ENCODE results near the gene FCGR3B. TPM values are rescaled to one million over a fixed set of nuclear protein-coding genes. Genes with fewer than 3 reads are reported as not detected.
A peak's percentile ranks its signal among the peaks of the same experiment; 100 is the strongest.
"Not testable (repeated sequence)": the region's sequence is repeated elsewhere in the genome, so short reads cannot be mapped to it uniquely, and the experiment has no call there.

The FCGR3B gene
- not detected in 2 replicates for total RNA-seq (ENCODE audit: low replicate concordance)

DNA sequence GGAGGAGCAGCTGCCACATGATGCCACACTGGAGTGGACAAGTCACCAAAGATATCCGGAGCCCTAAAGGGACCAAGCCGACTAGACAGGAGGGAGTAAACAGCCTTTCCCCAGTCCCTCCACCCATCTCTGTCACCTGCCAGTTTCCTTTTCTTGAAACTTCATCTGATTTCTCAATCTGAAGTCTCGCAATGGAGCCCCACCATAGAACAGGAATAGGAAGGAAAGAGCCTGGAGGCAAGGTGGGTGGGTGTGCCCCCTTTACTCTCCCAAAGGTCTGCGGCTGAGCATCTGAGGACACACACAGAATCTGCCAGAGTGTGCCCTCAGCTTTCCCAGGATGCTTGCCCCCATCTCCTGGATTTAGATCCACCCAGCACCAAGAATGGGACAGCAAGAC, at the start of gene FCGR3B:
FCGR3B (minus strand) TSS at position 101 of the 400 bp plus-strand sequence; CDS start at position 19, 82 bp downstream.
- TF ChIP-seq, protein P1, sequence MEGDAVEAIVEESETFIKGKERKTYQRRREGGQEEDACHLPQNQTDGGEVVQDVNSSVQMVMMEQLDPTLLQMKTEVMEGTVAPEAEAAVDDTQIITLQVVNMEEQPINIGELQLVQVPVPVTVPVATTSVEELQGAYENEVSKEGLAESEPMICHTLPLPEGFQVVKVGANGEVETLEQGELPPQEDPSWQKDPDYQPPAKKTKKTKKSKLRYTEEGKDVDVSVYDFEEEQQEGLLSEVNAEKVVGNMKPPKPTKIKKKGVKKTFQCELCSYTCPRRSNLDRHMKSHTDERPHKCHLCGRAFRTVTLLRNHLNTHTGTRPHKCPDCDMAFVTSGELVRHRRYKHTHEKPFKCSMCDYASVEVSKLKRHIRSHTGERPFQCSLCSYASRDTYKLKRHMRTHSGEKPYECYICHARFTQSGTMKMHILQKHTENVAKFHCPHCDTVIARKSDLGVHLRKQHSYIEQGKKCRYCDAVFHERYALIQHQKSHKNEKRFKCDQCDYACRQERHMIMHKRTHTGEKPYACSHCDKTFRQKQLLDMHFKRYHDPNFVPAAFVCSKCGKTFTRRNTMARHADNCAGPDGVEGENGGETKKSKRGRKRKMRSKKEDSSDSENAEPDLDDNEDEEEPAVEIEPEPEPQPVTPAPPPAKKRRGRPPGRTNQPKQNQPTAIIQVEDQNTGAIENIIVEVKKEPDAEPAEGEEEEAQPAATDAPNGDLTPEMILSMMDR (IDR thresholded peaks at IDR 0.05; ENCODE audit: insufficient read depth, low read length), result no peak
- H3K4me3 ChIP-seq (ENCODE audit: low read depth, low read length), result no peak within 1 kb of the TSS
- no peak for DNase-seq (ENCODE audit: low read depth)

DNA sequence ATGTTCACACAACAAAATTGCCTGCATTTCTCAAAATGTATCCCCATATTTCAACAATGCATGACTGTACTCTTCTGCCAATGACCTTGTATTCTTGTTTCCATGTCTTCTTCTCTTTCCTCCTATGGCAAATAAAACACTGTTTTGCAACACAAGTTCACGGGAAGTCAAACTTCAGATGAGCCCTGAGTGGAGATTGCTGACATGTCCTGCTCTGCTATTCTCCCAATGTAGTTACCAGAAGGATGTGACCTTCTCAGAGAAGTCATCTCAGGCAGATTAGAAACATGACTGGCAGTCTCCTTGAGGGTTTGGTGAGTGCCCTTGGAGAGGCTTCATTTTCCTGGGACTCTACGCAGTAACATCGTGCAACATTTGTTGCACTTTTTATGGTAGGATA, 47.5 kb upstream of the FCGR3B start:
- TF ChIP-seq, protein P1 (IDR thresholded peaks at IDR 0.05; ENCODE audit: insufficient read depth, low read length), result no peak
- DNase-seq (ENCODE audit: low read depth), result no peak
- no peak overlapping the region for H3K4me3 ChIP-seq (ENCODE audit: low read depth, low read length)

DNA sequence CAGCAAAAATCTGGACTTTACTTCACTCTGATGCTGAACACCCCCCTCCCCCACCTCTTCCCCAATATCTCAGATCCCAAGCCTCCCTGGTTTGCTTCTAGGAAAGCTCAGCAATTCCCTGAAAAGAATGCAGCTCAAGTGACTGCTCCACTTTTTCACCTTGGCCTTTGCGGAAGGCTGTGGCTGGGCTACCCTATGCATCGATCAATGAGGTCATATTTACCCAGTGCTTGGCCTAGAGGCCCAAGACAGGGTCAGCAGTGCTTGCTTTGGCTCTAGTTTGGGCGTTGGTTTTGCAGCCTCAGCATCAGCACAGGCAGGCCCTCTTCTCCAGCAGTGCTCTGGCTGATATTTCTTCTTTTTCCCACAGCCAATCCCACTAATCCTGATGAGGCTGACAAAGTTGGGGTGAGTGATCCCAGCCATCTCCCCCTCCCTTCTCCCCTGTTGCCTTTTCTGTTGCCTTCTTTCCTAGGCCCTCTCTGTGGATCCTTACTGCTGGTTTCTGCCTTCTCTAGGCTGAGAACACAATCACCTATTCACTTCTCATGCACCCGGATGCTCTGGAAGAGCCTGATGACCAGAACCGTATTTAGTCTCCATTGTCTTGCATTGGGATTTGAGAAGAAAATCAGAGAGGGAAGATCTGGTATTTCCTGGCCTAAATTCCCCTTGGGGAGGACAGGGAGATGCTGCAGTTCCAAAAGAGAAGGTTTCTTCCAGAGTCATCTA, 46.1 kb upstream of the FCGR3B start:
- TF ChIP-seq, protein P1 (IDR thresholded peaks at IDR 0.05; ENCODE audit: insufficient read depth, low read length), result no peak
- peak; percentile 4 for DNase-seq (ENCODE audit: low read depth)
- no peak overlapping the region for H3K4me3 ChIP-seq (ENCODE audit: low read depth, low read length)

DNA sequence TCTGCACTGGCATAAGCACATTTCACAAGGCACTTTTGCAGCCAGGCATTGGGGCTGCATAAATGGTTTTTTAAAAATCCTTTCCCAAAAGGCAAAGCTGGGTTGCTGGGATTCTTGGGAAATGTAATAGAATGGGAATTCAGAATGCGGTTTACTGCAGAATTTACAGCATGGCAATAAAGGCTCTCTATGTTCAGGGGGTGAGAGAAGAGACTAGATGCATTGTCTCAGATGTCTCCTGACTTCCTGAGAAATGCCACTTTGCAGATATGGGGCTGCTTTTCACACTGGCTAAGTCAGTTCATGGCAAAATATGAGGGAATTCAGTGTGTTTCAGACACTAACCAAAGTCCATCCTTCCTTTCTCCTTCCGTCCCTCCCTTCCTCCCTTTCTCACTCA, 45.5 kb upstream of the FCGR3B start:
- no peak for DNase-seq (ENCODE audit: low read depth)
- H3K4me3 ChIP-seq (ENCODE audit: low read depth, low read length), result no peak overlapping the region
- TF ChIP-seq, protein P1 (IDR thresholded peaks at IDR 0.05; ENCODE audit: insufficient read depth, low read length), result no peak

DNA sequence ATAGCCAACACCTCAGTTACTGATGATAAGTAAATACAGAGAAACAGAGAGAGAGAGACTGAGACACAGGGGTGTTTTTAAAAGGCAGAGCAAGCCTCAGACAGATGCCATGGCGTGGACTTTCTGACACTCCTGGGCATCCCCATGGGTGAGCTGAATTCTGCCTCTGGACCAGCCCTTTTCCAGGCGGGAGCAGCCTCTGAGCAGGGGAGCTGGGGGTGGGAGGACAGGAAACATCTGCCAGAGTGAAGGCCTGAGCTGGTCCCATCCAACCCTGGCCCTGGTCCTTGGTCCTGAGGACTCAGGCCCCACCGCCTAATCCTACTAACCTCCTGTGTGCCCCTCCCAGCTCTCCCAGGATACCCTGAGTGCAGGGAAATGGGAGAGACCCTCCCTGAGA, 43.9 kb upstream of the FCGR3B start:
- not testable (repeated sequence) for H3K4me3 ChIP-seq (ENCODE audit: low read depth, low read length); DNase-seq (ENCODE audit: low read depth)

DNA sequence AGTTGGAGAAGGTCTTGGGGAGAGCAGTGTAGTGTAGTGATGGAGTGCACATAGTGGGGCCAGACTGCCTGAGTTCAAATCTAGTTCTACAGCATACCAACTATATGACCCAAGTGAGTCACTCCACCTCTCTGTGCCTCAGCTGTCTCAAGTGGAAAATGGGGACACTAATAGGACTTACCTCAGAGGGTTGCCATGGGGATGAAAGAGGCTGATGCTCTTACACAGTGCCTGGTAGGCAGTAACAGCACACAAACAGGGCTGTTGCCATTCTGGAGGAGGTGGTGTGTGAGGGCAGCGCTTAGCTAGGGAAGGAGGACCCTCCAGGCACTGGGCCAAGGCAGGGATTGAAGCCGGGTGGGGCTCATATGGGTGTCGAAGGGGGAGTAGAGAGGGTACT, 43.5 kb upstream of the FCGR3B start:
- H3K4me3 ChIP-seq (ENCODE audit: low read depth, low read length); DNase-seq (ENCODE audit: low read depth): not testable (repeated sequence)

DNA sequence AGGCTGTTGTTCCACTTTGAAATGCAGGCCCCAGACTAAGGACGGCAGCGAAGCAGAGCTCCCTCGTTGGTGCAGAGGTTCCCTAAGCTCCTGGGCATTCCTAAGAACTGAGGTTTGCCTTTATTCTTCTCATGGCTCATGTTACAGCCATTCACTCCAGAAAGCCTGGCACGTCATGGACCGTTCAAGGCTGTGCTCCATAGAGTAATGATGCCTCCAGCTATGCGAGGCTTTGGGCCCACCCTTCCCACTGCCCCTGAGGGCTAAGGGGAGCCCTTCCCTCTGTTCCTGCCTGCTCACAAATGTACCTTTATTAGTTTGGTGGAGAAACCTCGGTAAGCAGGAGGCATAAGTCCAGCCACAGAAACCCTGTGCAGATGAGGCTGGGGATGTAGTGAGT, 42.5 kb upstream of the FCGR3B start:
- not testable (repeated sequence) for DNase-seq (ENCODE audit: low read depth); H3K4me3 ChIP-seq (ENCODE audit: low read depth, low read length)

DNA sequence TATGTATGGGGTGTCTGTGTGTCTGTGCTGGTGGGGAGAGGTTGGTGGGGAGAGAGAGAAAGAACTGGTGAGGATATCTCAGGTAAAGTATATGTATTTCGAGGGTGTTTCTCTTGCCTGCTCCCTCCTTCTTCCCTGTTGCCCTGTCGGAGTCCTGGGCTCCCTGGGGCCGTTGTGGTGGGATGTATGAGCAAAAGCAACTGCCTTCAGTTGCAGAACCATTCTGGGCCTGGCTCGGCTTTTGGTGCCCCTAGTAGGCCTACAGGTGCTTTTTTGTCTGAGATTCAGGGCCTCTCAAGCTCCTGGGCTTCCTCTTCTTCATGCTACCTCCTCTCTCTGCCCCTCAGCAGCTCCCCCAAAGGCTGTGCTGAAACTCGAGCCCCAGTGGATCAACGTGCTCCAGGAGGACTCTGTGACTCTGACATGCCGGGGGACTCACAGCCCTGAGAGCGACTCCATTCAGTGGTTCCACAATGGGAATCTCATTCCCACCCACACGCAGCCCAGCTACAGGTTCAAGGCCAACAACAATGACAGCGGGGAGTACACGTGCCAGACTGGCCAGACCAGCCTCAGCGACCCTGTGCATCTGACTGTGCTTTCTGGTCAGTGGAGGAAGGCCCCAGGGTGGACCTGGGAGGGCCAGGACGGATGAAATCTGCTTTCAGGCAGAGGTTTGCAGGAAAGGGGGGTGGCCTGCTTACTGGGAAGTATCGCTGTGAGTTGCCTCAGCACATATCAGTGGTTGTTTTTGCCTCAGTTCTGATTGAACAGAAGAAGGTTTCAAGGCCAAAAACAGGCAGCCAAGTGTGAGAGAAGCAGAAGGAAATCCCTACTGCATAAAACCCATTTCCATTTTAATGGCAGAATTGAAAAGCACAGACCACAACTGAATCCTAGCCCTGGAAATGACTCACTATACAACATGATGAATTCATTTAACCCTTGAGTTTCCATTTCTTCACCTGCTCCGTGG, 40.4 kb upstream of the FCGR3B start:
- peak; percentile 10 for DNase-seq (ENCODE audit: low read depth)
- H3K4me3 ChIP-seq (ENCODE audit: low read depth, low read length), result not testable (repeated sequence)

DNA sequence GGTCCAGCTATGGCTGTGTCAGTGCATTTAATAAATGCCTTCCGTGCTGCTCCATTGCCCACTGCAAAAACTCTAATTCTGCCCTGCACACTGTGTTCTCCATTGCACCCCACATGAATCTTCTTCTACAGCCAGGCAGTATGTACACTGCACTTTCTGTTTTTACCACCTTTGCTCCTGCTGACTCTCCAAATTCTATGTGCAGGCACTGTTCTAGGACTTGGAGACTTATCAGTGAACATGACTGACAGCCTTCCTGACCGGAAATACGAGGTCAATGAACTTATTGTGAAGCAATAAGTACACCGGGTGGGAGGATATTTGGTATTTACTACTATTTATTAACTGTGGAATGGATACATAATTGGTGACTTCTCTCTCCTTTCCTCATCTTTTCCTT, 33.7 kb upstream of the FCGR3B start:
- DNase-seq (ENCODE audit: low read depth); H3K4me3 ChIP-seq (ENCODE audit: low read depth, low read length): not testable (repeated sequence)

DNA sequence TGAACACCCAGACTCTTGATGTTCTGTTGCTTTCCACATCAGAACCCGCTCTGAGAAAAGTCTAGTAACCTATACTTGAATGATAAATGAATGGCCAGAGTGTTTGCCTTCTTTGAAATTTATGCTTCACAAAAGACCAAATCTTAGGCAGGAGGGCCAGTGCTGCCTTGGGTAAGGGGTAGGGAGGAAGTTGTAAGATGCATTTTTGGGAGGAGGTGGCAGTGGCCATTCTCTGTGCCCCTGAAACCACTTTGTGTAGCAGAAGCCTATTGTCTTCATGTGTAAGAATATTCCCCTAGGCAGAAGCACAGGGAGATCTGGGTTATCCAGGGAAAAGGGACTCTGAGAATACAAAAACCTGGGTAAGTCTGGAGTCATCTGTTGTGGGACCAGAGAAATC, 32.6 kb upstream of the FCGR3B start:
- DNase-seq (ENCODE audit: low read depth); H3K4me3 ChIP-seq (ENCODE audit: low read depth, low read length): not testable (repeated sequence)

DNA sequence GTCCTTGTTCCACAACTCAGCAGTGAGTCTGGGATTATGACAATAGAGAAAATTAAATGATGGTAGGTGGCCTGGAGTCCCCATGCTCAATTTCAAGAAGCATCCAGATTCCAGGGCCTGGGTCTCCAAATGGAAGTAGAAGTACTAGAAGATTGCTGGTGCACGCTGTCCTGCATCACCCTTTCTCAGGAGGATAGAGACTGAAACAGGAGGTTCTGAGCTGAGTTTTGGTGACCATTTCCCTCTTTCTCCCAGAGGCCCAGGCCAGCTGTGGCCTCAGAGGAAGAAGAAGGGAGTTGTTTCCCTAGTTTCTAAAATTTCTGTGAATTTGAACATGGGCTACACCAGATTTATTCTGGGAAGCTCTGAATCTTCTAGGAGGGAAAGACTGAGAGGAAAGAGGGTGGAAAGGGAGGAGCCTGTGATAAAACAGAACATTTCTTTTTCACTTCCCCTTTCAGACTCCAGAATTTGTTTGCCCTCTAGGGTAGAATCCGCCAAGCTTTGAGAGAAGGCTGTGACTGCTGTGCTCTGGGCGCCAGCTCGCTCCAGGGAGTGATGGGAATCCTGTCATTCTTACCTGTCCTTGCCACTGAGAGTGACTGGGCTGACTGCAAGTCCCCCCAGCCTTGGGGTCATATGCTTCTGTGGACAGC, 31.8 kb upstream of the FCGR3B start, which contains the start of gene FCGR2B:
FCGR2B (plus strand) TSS at position 460 of the 656 bp plus-strand sequence; CDS start at position 559, 99 bp downstream.
- not testable (repeated sequence) for DNase-seq (ENCODE audit: low read depth); H3K4me3 ChIP-seq (ENCODE audit: low read depth, low read length)

DNA sequence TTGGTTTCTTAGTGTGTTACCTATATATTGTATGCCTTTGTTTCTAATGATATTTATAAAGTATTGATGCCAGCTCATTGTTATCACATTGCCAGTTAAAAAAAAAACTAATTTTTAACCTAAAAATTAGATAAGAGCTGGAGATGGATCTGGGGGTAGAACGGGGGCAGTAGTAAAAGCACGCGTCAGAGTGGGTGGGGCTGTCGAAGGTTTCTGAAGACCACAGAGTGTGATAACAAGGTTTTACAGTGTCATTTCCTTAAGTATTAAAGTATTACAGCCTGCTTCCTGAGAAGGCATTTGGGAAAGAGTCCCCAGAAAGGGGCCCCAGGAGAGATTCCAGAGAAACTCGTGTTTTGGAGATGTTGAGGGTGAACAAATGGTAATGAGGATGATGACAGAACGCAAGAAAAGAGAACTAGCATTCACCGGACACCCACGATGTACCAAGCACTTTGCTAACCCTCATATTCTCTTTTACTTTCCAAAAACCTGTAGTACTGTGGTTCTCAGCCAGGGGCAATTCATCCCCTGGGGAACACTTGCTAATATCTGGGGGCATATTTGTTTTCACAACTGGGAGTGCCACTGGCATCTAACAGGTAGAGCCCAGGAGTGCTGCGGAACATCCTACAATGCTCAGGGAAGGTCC, 30.8 kb upstream of the FCGR3B start:
- DNase-seq (ENCODE audit: low read depth); H3K4me3 ChIP-seq (ENCODE audit: low read depth, low read length): not testable (repeated sequence)

Measured in fibroblast of the aortic adventitia (primary cell).